Stomach (tissue), 9 donors: ENCODE results near the gene PLIN5. TPM values are rescaled to one million over a fixed set of nuclear protein-coding genes. Genes with fewer than 3 reads are reported as not detected.

Experiments
- DNase-seq, 2 donors: peaks; one replicate each; pipeline versions ENCODE4 v3.0.0 to v3.0.0-alpha.2; 2013 to 2019
- H3K27ac ChIP-seq, 5 donors: fragments of 200-600 bp in 4 of 5; sonication (generic) in 4 of 5; one replicate each; pipeline ENCODE4 v1.5.1; 2013 to 2019; ENCODE audit warnings: mild to moderate bottlenecking in 1 of 5, moderate library complexity in 1 of 5
- H3K27me3 ChIP-seq, 3 donors: fragments of 200-600 bp; sonication (generic); one replicate each; pipeline ENCODE4 v1.5.1; 2017 to 2019; ENCODE audit warnings: mixed run types in 1 of 3
- H3K36me3 ChIP-seq, 4 donors: fragments of 200-600 bp; sonication (generic); 1 replicate in 3 of 4; 2 replicates in 1 of 4; pipeline ENCODE4 v1.5.1; 2016 to 2019
- H3K4me1 ChIP-seq, 4 donors: fragments of 200-600 bp; sonication (generic); one replicate each; pipeline ENCODE4 v1.5.1; 2016 to 2019
- H3K4me3 ChIP-seq, 4 donors: fragments of 200-600 bp; sonication (generic) in 3 of 4; one replicate each; pipeline ENCODE4 v1.5.1; 2016 to 2019; ENCODE audit warnings: mild to moderate bottlenecking in 1 of 4
- H3K9me3 ChIP-seq, 4 donors: fragments of 200-600 bp; sonication (generic); one replicate each; pipeline ENCODE4 v1.5.1; 2016 to 2019
- EP300 ChIP-seq: sonication (generic); formaldehyde crosslinking; IDR thresholded peaks from one replicate; pipeline ENCODE4 v1.6.1; 2017; ENCODE audit warnings: antibody characterized with exemption
- POLR2A ChIP-seq, 4 donors: fragments of 450-650 bp; IDR thresholded peaks; one replicate each; pipeline ENCODE4 v1.6.1; 2016; ENCODE audit warnings: antibody characterized with exemption in 4 of 4, control low read depth in 2 of 4, mild to moderate bottlenecking in 1 of 4, moderate library complexity in 1 of 4
- POLR2AphosphoS5 ChIP-seq, 3 donors: sonication (generic); formaldehyde crosslinking; IDR thresholded peaks; one replicate each; pipeline ENCODE4 v1.6.1; 2016; ENCODE audit warnings: antibody characterized with exemption in 3 of 3
- WGBS, 5 donors: extraction: QIAGEN DNeasy Blood & Tissue Kit in 3 of 5; methylation state at CpG; one replicate each; pipeline versions ENCODE4 v1.1.5 to v1.1.7; 2013 to 2018; 5-methylcytosine and 5-hydroxymethylcytosine counted together
- intact Hi-C: fragments of 100-400 bp; cut with DNase I; formaldehyde crosslinking; loops from one replicate; pipeline ENCODE4 v1.15.1; 2023; ENCODE audit warnings: low total_unique reads
- polyA plus RNA-seq, 3 donors: library from polyadenylated mRNA; stranded (reverse); fragments of 200-250 nt; gene quantifications; one replicate each; pipeline ENCODE4 v1.2.3, GENCODE V29; 2013
- total RNA-seq, 5 donors: library from RNA; depleted of rRNA; stranded (reverse); fragments of >200 nt; gene quantifications; one replicate each; pipeline versions ENCODE4 v1.1.0 to v1.2.3, GENCODE V29; 2014 to 2016
- TF ChIP-seq, protein P1 (sequence below), 7 experiments: fragments of 450-650 bp in 4 of 7; fragments of 200-600 bp in 3 of 7; sonication (generic) in 3 of 7; IDR thresholded peaks; one replicate each; pipeline ENCODE4 v1.5.1; 2016 to 2019; ENCODE audit warnings: antibody characterized with exemption in 7 of 7, control low read depth in 2 of 7, mild to moderate bottlenecking in 1 of 7
- donor health status: healthy with polysubstance abuse.
- donor health status: Bipolar disorder and iron deficiency.
- donor health status: healthy.

The PLIN5 gene
- total and polyA plus RNA-seq, 8 donors: 1.4 to 114 (median 31.6) TPM

GRCh38 chr19:4499318-4499717, 35.7 kb downstream of the PLIN5 start:
- Histone ChIP-seq H3K4me3 (no peak overlapping the region), H3K27me3 (no peaks in the 10 kb centered on the region), H3K27ac (no peak overlapping the region), H3K9me3 (no peaks in the 10 kb centered on the region), H3K36me3 (peaks cover 56 to 100% (median 100%) of the 10 kb centered on the region in 4 donors), H3K4me1 (no peaks in the 10 kb centered on the region)
- WGBS, 5 donors: 93 to 95% (median 95%) methylated on average over 22 to 23 of the region's 23 CpGs
- DNase-seq: no peak
- TF ChIP-seq, protein P1, sequence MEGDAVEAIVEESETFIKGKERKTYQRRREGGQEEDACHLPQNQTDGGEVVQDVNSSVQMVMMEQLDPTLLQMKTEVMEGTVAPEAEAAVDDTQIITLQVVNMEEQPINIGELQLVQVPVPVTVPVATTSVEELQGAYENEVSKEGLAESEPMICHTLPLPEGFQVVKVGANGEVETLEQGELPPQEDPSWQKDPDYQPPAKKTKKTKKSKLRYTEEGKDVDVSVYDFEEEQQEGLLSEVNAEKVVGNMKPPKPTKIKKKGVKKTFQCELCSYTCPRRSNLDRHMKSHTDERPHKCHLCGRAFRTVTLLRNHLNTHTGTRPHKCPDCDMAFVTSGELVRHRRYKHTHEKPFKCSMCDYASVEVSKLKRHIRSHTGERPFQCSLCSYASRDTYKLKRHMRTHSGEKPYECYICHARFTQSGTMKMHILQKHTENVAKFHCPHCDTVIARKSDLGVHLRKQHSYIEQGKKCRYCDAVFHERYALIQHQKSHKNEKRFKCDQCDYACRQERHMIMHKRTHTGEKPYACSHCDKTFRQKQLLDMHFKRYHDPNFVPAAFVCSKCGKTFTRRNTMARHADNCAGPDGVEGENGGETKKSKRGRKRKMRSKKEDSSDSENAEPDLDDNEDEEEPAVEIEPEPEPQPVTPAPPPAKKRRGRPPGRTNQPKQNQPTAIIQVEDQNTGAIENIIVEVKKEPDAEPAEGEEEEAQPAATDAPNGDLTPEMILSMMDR (IDR thresholded peaks at IDR 0.05): no peak
- no peak for TF ChIP-seq POLR2AphosphoS5 (IDR thresholded peaks at IDR 0.05)
- TF ChIP-seq POLR2A (IDR thresholded peaks at IDR 0.05): no peak
- no peak for TF ChIP-seq EP300
- intact Hi-C loops: no loop called here

GRCh38 chr19:4498694-4499093, 36.3 kb downstream of the PLIN5 start:
- no peak for DNase-seq
- Histone ChIP-seq H3K27ac (no peak overlapping the region), H3K4me1 (no peaks in the 10 kb centered on the region), H3K4me3 (no peak overlapping the region), H3K27me3 (no peaks in the 10 kb centered on the region), H3K36me3 (peaks cover 58 to 100% (median 100%) of the 10 kb centered on the region in 4 donors), H3K9me3 (no peaks in the 10 kb centered on the region)
- intact Hi-C loops: no loop called here
- 94 to 98% (median 97%) methylated on average over 7 to 12 of the region's 12 CpGs for WGBS, 5 donors
- TF ChIP-seq EP300 (no peak), POLR2A (IDR thresholded peaks at IDR 0.05) (no peak), POLR2AphosphoS5 (IDR thresholded peaks at IDR 0.05) (no peak)
- TF ChIP-seq, protein P1 (IDR thresholded peaks at IDR 0.05): no peak

DNA sequence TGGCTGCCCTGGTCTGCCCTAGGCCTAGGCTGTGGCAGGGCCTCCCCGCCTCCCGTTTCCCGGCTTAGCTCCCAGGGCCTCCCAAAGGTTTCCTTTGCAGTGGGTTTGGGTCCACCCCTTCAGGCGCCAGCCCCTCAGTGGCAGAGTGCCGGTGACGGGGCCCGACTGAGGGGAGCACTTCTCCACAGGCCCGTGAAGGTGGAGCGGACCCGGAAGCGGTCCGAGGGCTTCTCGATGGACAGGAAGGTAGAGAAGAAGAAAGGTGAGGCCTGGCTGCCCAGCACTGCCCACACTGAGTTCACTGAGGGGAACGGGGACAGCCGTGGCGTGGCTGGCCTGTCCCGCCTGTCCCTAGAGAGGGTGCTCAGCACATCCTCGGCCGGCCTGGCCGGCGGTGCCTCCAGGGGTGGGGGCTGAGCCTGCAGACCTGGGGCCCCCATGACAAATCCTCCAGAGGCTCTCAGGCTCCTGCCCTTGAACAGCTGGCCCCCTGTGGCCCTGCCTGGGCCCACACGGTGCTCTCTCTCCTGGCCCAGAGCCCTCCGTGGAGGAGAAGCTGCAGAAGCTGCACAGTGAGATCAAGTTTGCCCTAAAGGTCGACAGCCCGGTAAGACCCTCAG, 37.1 kb downstream of the PLIN5 start:
- TF ChIP-seq, protein P1 (IDR thresholded peaks at IDR 0.05): no peak
- TF ChIP-seq POLR2AphosphoS5 (IDR thresholded peaks at IDR 0.05): no peak
- TF ChIP-seq EP300: no peak
- no peak for TF ChIP-seq POLR2A (IDR thresholded peaks at IDR 0.05)
- H3K4me1 ChIP-seq: no peaks in the 10 kb centered on the region
- no peak for DNase-seq
- 90 to 96% (median 93%) methylated on average over 18 to 25 of the region's 25 CpGs for WGBS, 5 donors
- no peak overlapping the region for H3K27ac ChIP-seq
- intact Hi-C loops: no loop called here
- no peak overlapping the region for H3K4me3 ChIP-seq
- no peaks in the 10 kb centered on the region for H3K27me3 ChIP-seq
- peaks cover 63 to 99% (median 99%) of the 10 kb centered on the region in 4 donors for H3K36me3 ChIP-seq
- no peaks in the 10 kb centered on the region for H3K9me3 ChIP-seq

DNA sequence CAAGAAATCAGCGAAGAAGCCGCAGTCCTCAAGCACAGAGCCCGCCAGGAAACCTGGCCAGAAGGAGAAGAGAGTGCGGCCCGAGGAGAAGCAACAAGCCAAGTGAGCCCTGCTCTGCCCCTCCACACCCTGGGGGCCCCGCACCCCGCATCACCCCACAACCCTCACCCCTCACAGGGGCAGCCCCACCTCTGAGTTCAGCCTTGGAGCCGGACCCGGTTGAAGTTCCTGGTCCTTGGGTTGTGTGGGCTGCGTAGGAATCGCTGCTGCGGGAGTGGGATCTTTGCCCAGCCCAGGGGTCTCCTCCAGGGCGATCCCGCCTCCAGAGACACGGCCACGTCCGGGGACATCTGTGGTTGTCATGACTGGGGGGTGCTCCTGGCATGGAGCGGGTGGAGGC, 38.7 kb downstream of the PLIN5 start:
- no peak for TF ChIP-seq EP300
- TF ChIP-seq, protein P1 (IDR thresholded peaks at IDR 0.05): no peak
- no peak for TF ChIP-seq POLR2A (IDR thresholded peaks at IDR 0.05)
- no peak for TF ChIP-seq POLR2AphosphoS5 (IDR thresholded peaks at IDR 0.05)
- Histone ChIP-seq H3K27me3 (no peaks in the 10 kb centered on the region), H3K4me1 (no peaks in the 10 kb centered on the region), H3K9me3 (no peaks in the 10 kb centered on the region), H3K27ac (no peak overlapping the region), H3K36me3 (peaks cover 65 to 94% (median 93%) of the 10 kb centered on the region in 4 donors), H3K4me3 (no peak overlapping the region)
- intact Hi-C loops: no loop called here
- DNase-seq: no peak
- WGBS, 5 donors: 88 to 96% (median 90%) methylated on average over 13 to 18 of the region's 18 CpGs
